Natural killer cell (primary cell): ENCODE data around the gene HOXA5. TPM values are rescaled to one million over a fixed set of nuclear protein-coding genes. Genes with fewer than 3 reads are reported as not detected.

Experiments
- ATAC-seq, 3 donors: fragments of 150-1000 bp in 2 of 3; fragments of 200-7000 bp in 1 of 3; cut with Tn5 transposase; 1 replicate in 1 of 3; 2 replicates in 2 of 3; pipeline ENCODE4 v1.10.0; 2021; ENCODE audit warnings: mild to moderate bottlenecking in 2 of 3, moderate library complexity in 2 of 3
- DNase-seq, 2 donors: peaks; one replicate each; pipeline versions ENCODE4 v3.0.0 to v3.0.0-alpha.2; 2013 to 2021; ENCODE audit warnings: mixed read lengths in 1 of 2
- H3K27ac ChIP-seq: one replicate; pipeline ENCODE4 v1.5.1; 2013; ENCODE audit warnings: mild to moderate bottlenecking, low read length
- H3K27me3 ChIP-seq: one replicate; pipeline ENCODE4 v1.6.1; 2013; ENCODE audit warnings: low read length; ENCODE audit not compliant: control insufficient read depth, insufficient read depth
- H3K36me3 ChIP-seq: one replicate; pipeline ENCODE4 v1.6.1; 2013; ENCODE audit warnings: low read length; ENCODE audit not compliant: control insufficient read depth, insufficient read depth
- H3K4me1 ChIP-seq: one replicate; pipeline ENCODE4 v1.6.1; 2013; ENCODE audit warnings: low read length; ENCODE audit not compliant: control insufficient read depth, insufficient read depth
- H3K4me3 ChIP-seq: one replicate; pipeline ENCODE4 v1.5.1; 2013; ENCODE audit warnings: low read length
- H3K9me3 ChIP-seq: one replicate; pipeline ENCODE4 v1.6.1; 2013; ENCODE audit warnings: low read length; ENCODE audit not compliant: control insufficient read depth, insufficient read depth
- H3K27ac Mint-ChIP-seq, 2 donors: one replicate each; pipeline ENCODE4 v1.8.0; 2022; ENCODE audit warnings: mild to moderate bottlenecking in 2 of 2, mixed read lengths in 2 of 2, moderate library complexity in 1 of 2
- H3K27me3 Mint-ChIP-seq, 2 donors: one replicate each; pipeline ENCODE4 v1.8.0; 2022; ENCODE audit warnings: low read depth in 2 of 2, mixed read lengths in 2 of 2
- H3K36me3 Mint-ChIP-seq: one replicate; pipeline ENCODE4 v1.8.0; 2022; ENCODE audit warnings: mixed read lengths
- H3K4me1 Mint-ChIP-seq, 2 donors: one replicate each; pipeline ENCODE4 v1.8.0; 2022; ENCODE audit warnings: mixed read lengths in 2 of 2
- H3K4me3 Mint-ChIP-seq: one replicate; pipeline ENCODE4 v1.8.0; 2022; ENCODE audit warnings: mild to moderate bottlenecking, moderate library complexity, mixed read lengths
- H3K9me3 Mint-ChIP-seq, 2 donors: one replicate each; pipeline ENCODE4 v1.8.0; 2022; ENCODE audit warnings: mixed read lengths in 2 of 2
- WGBS: methylation state at CpG from one replicate; pipeline ENCODE4 v1.1.7; 2013; ENCODE audit warnings: missing lambda C conversion rate; ENCODE audit not compliant: insufficient coverage; 5-methylcytosine and 5-hydroxymethylcytosine counted together
- intact Hi-C: fragments of 100-400 bp; cut with micrococcal nuclease; formaldehyde crosslinking; loops from one replicate; pipeline ENCODE4 v1.14.2; 2022
- total RNA-seq, 4 donors: library from RNA; stranded (reverse); fragments of 120-200 nt in 1 of 4; gene quantifications; one replicate each; pipeline versions ENCODE4 v1.2.3 to v1.2.4, GENCODE V29; 2013 to 2022
- TF ChIP-seq, protein P1 (sequence below): fragments of 200-600 bp; IDR thresholded peaks from one replicate; pipeline ENCODE4 v1.8.0; 2022; ENCODE audit warnings: antibody characterized with exemption

HOXA5 gene
- total RNA-seq, 3 donors from 2014 or later (not counting 1 experiment from before 2014, with no cell fraction given) = 0.29 to 13.0 (median 0.52) TPM

DNA sequence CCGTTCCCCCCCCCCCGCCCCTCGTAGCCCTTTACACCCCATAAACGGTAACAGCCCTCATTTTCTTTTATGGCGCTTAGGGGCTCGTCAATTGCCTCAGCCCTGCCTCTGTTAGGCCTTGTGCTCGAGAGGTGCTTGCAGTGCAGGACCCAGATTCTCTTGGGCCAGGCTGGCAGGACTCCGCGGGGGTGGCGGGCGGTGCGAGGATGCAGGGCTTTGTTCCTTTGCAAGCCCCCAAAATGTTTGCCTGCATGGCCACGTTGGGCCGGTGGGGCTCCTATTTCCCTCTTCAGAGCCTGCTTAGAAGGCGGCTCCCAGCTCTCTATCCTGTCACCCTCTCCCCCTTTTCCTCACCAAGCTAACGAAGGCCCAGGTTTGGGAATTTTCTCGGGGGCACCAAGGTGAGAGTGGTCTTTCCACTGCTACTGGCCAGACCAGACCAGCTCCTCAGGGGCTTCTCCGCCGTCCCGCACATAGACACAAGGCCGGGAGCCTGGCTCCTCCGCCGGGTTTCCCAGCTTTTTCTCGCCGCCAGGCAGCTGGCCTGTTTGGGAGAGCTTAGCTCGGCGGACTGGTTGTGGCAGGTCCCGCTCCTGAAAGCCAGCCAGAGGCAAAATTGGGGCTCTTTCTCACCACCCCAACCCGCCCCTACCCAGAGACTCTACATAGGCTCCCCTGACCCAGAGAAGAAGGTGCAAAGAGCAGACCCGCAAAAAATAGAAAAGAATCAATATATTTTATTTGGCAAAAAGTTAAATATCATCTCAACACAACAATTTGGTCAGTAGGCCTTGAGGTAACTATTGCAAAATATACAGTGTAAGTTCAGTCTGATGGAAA, 18.5 kb upstream of the HOXA5 start:
- DNase-seq = peak in 1 of 2 donors; percentile 15
- H3K36me3 ChIP-seq = no peaks in the 10 kb centered on the region
- no peak for ATAC-seq
- Mint-ChIP-seq H3K36me3 (no peaks in the 10 kb centered on the region), H3K4me3 (peak overlapping the region; percentile 35), H3K4me1 (peaks cover 26 to 57% of the 10 kb centered on the region in 2 donors), H3K9me3 (no peaks in the 10 kb centered on the region), H3K27me3 (peaks cover 69 to 75% of the 10 kb centered on the region in 2 donors), H3K27ac (no peak overlapping the region)
- no peak overlapping the region for H3K27ac ChIP-seq
- WGBS = 44% methylated on average over 26 of the region's 30 CpGs
- peaks cover 67% of the 10 kb centered on the region for H3K4me1 ChIP-seq
- TF ChIP-seq, protein P1, sequence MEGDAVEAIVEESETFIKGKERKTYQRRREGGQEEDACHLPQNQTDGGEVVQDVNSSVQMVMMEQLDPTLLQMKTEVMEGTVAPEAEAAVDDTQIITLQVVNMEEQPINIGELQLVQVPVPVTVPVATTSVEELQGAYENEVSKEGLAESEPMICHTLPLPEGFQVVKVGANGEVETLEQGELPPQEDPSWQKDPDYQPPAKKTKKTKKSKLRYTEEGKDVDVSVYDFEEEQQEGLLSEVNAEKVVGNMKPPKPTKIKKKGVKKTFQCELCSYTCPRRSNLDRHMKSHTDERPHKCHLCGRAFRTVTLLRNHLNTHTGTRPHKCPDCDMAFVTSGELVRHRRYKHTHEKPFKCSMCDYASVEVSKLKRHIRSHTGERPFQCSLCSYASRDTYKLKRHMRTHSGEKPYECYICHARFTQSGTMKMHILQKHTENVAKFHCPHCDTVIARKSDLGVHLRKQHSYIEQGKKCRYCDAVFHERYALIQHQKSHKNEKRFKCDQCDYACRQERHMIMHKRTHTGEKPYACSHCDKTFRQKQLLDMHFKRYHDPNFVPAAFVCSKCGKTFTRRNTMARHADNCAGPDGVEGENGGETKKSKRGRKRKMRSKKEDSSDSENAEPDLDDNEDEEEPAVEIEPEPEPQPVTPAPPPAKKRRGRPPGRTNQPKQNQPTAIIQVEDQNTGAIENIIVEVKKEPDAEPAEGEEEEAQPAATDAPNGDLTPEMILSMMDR = no peak
- no peak overlapping the region for H3K4me3 ChIP-seq
- intact Hi-C loops = loop anchor here (1.0 to 10.0 kb wide), 7 partner anchors 11 to 965 kb away; partner anchors contain the start of gene EVX1
- H3K9me3 ChIP-seq = no peaks in the 10 kb centered on the region
- H3K27me3 ChIP-seq = peaks cover 71% of the 10 kb centered on the region

- peak in 2 of 3 donors; percentile 1 to 33 for ATAC-seq
- H3K9me3 ChIP-seq = no peaks in the 10 kb centered on the region
- peaks cover 23 to 55% of the 10 kb centered on the region in 2 donors for H3K4me1 Mint-ChIP-seq
- intact Hi-C loops = loop anchor here (1.0 to 10.0 kb wide), 7 partner anchors 10 to 964 kb away; partner anchors contain the start of gene EVX1
- H3K27me3 Mint-ChIP-seq = peaks cover 66 to 73% of the 10 kb centered on the region in 2 donors
- no peaks in the 10 kb centered on the region for H3K36me3 ChIP-seq
- no peak for DNase-seq
- H3K4me3 Mint-ChIP-seq = peak overlapping the region; percentile 80
- H3K27ac ChIP-seq = no peak overlapping the region
- H3K9me3 Mint-ChIP-seq = no peaks in the 10 kb centered on the region
- peak overlapping the region in 1 of 2 donors; percentile 65 for H3K27ac Mint-ChIP-seq
- H3K27me3 ChIP-seq = peaks cover 68% of the 10 kb centered on the region
- peak overlapping the region; percentile 67 for H3K4me3 ChIP-seq
- WGBS = 4% methylated on average over 25 of the region's 27 CpGs
- H3K4me1 ChIP-seq = peaks cover 64% of the 10 kb centered on the region
- no peaks in the 10 kb centered on the region for H3K36me3 Mint-ChIP-seq
- TF ChIP-seq, protein P1 = peak; percentile 50
Measured at GRCh38 chr7:27161214-27161720, 17.8 kb upstream of the HOXA5 start.

DNA sequence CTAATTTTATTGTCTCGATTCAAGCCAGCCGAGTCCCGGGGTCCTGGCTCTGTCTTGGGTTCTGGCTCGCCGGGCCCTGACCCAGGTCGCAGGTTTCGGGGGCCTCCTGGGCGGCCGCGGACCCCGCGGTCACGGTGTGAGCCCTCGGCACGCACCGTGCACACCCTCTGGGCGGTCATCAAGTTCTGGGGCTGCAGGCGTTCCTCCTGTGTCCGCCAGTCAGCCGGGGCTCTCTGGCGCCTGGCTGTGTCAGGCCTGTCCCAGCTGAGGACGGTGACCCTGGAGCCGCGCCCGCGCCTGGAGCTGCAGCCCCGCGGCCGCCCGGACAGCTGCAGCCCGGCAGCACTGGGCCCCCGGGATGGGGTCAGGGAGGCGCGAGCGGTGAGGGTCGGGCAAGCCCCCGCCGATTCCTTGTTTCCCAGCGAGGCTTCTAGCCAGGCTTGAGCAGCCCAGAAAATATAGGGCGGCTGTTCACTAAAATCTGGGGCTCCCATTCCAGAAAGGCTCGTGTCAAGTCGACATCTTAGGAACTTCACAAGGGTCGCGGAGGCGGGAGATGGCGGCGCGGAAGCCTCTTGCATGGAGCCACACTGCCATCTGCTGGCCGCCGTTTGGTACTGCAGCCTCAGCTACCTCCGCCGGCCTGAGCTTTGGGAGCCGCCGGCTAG, 17.2 kb upstream of the HOXA5 start:
- no peaks in the 10 kb centered on the region for H3K36me3 Mint-ChIP-seq
- H3K9me3 Mint-ChIP-seq = no peaks in the 10 kb centered on the region
- H3K4me3 ChIP-seq = peak overlapping the region; percentile 67
- H3K4me1 Mint-ChIP-seq = peaks cover 20 to 54% of the 10 kb centered on the region in 2 donors
- DNase-seq (peak; percentile 87 to 93), ATAC-seq (peak; percentile 79 to 89 (median 81))
- H3K27me3 Mint-ChIP-seq = peaks cover 66 to 74% of the 10 kb centered on the region in 2 donors
- no peaks in the 10 kb centered on the region for H3K36me3 ChIP-seq
- no peaks in the 10 kb centered on the region for H3K9me3 ChIP-seq
- H3K4me1 ChIP-seq = peaks cover 64% of the 10 kb centered on the region
- H3K4me3 Mint-ChIP-seq = peak overlapping the region; percentile 80
- H3K27ac ChIP-seq = no peak overlapping the region
- H3K27me3 ChIP-seq = peaks cover 66% of the 10 kb centered on the region
- under 1% methylated on average over 54 of the region's 54 CpGs for WGBS
- intact Hi-C loops = loop anchor here (1.0 to 10.0 kb wide), 7 partner anchors 9 to 963 kb away; partner anchors contain the start of gene EVX1
- H3K27ac Mint-ChIP-seq = peak overlapping the region in 1 of 2 donors; percentile 65
- TF ChIP-seq, protein P1 = peak; percentile 100
